ENCODE measurements around the gene IQGAP3.
A peak's percentile ranks its signal among the peaks of the same experiment; 100 is the strongest.
"Not testable (repeated sequence)": the region's sequence is repeated elsewhere in the genome, so short reads cannot be mapped to it uniquely, and the experiment has no call there.

IQGAP3 gene

DNA sequence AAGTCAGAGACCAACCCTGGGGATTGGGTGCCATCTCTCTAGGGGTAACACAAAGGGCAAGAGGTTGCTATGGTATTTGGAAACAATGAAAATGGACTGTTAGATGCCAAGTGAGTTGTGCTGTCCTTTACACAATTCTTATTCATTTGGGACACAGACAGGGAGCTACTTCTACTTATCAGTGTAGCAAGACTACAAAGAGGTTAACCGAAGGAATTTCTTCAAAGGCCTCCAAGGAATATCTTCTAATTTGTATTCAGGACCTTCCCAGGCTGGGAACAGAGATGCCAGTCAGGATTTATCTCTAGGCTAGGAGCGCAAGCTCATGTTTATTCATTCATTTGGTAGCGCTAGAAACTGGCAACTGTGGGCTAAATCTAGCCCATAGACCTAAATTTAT lies 21.8 kb upstream of the IQGAP3 start:
- DNase-seq (ENCODE audit: low spot score): no peak

DNA sequence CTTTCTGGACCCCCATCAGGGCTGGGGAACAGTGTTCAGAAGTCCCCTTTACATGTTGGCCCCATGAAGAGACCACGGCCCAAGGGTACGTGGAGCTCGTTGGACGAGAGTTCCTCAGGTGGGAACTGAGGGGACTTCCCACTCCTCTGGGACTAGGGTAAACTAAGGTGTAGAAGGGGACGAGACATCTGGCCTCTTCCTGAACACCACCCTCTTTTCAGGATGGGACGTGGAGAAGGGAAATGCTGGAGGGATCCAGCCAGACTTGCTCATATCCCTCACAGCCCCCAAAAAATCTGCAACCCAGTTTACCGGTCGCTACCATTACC lies 21.3 kb upstream of the IQGAP3 start:
- no peak for DNase-seq (ENCODE audit: low spot score)

DNA sequence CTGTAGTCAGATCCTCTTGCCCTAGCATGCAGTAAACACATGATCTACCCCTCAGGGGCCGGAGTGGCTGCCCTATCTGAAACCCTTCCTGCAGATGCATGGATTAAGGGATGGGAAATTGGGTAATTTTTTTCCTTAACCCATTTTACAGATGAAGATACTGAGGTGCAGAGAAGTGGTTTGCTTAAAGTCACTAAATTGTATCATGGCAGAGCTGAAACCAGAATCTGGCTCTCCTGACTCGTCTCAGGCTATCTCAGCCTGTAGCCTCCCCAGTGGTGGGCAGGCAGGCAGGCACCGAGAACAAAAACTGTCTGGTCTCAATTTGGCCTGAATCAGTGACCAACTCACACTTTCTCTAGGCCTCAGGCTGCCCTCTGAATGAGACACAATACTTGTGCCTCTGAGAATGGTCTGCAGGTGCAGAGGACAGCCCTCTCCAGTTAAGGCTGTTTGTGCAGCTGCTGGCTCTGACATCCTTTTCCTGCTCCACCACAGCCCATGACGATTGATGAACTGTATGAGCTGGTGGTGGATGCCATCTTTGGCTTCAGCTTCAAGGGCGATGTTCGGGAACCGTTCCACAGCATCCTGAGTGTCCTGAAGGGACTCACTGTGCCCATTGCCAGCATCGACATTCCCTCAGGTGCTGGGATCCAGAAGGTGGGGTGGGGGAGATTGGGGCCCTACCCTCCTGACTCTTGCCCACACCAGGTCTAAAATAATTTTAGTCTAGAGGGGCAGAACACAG lies 20.7 kb upstream of the IQGAP3 start:
- DNase-seq (ENCODE audit: low spot score): no peak

DNA sequence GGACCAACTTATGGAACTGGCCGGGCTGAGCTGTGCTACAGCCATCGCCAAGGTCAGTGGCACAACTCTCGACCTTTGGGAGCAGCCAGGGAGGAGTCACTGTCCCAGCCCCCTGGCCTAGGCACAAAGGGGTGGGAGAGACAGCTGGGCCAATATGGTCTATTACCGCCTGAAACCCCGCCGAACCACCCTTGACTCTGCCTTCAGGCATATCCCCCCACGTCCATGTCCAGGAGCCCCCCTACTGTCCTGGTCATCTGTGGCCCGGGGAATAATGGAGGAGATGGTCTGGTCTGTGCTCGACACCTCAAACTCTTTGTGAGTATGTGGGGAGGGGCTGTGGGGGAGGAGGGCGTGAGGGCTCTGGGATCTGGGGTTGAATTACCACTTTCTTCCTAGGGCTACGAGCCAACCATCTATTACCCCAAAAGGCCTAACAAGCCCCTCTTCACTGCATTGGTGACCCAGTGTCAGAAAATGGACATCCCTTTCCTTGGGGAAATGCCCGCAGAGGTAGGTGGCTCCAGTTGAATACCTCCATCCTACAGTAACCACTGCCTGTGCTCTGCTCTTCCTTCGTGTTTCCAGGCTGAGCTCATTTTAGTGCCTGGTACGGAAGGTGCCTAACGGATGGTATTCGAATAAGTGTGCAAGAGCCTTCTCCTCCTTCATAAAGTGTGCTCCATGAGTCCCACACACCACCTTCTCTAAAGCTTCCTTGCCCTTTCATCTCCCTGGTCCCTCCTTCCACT lies 20.0 kb upstream of the IQGAP3 start:
- DNase-seq (ENCODE audit: low spot score): no peak

DNA sequence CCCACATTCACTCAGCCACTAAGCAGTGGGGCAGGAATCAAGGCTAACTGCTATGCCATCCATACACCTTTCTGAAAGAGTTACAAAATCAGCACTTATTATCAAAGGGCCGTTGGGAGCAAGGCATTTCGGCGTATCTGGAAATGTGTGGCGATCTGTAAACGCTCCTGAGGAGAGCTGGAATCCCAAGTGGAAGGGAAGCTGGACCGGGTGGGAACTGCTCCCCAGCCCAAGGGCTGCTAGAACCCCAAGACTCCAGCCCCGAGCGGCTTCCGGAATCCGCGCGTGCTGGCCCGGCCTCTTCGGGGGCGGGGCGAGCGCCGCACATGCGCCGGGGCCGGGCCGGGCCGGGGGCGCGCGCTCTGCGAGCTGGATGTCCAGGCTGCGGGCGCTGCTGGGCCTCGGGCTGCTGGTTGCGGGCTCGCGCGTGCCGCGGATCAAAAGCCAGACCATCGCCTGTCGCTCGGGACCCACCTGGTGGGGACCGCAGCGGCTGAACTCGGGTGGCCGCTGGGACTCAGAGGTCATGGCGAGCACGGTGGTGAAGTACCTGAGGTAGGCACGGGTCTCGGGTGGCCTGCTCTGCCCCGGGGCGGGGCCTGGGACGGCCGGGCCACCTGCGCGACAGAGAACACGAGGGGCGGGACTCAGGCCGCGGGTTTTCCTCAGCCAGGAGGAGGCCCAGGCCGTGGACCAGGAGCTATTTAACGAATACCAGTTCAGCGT lies 19.2 kb upstream of the IQGAP3 start, which contains the start of gene NAXE:
NAXE (plus strand) TSS at position 345 of the 726 bp plus-strand sequence; CDS start at position 374, 29 bp downstream.
- DNase-seq (ENCODE audit: low spot score): peak; percentile 90

DNA sequence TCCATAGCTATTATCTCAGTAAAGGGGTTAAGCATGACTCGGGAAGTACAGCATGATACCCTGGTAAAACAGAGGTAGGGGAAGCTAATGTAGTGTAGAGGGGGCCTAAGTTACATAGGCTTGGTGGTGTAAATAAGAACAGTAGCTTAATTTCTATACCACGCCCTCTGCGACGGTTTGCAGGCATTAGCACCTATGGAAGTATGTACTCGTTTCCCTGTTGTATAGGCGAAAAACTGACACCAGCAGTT lies 18.7 kb upstream of the IQGAP3 start:
- no peak for DNase-seq (ENCODE audit: low spot score)

DNA sequence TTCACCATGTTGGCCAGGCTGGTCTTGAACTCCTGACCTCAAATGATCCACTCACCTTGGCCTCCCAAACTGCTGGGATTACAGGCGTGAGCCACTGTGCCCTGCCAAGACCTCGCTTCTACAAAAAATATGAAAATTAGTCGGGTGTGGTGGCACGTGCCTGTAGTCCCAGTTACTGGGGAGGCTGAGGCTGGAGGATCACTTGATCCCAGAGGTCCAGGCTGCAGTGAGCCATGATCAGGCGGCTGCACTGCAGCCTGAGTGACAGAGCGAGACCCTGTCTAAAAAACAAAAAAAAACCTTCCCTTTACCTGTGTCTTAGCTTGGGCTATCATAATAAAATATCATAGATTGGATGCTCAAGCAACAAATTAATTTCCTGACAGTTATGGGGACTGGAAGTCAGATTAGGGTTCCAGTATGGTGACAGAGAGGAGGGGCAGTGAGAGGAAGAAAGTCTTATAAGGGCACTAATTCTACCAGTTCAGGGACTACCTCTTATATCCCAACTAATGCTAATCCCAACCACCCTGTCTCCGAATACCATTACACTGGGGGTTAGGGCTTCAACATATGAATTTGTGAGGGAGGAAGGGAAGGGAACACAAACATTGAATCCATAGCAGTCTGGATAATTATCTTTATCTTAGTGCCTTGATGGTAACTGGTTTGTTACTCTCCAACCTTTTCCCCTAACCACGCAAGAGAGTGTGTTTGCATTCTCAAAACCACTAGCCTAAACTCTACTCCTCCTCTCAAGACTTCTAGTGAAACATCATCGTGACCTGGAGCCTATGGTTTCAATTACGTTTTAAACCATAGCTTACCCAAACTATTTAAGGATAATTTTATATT lies 18.2 kb upstream of the IQGAP3 start:
- no peak for DNase-seq (ENCODE audit: low spot score)

DNA sequence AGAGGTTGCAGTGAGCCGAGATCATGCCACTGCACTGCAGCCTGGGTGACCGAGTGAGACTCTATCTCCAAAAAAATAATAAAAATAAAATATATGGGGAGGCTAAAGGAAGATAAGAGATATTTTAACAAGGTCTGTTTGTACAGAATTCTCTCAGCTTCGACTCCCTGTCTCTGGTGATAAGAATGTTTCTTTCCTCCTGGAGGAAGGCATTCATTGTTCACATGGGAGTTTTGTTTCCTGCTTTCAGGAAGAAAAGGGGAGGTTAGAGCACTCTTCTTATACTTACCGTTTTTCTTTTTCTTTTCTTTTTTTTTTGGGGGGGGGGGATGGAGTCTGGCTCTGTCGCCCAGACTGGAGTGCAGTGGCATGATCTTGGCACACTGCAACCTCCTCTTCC lies 17.2 kb upstream of the IQGAP3 start:
- no peak for DNase-seq (ENCODE audit: low spot score)

DNA sequence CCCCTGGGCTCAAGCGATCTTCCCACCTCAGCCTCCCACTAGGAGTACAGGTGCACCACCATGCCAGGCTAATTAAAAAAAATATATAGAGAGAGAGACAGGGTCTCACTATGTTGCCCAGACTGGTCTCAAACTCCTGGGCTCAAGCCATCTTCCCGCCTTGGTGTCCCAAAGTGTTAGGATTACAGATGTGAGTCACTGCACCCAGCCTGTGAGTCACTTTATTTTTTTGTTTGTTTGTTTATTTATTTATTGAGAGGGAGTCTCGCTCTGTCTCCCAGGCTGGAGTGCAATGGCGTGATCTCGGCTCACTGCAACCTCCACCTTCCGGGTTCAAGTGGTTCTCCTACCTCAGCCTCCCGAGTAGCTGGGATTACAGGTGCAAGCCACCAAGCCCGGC lies 15.6 kb upstream of the IQGAP3 start:
- not testable (repeated sequence) for DNase-seq (ENCODE audit: low spot score)

DNA sequence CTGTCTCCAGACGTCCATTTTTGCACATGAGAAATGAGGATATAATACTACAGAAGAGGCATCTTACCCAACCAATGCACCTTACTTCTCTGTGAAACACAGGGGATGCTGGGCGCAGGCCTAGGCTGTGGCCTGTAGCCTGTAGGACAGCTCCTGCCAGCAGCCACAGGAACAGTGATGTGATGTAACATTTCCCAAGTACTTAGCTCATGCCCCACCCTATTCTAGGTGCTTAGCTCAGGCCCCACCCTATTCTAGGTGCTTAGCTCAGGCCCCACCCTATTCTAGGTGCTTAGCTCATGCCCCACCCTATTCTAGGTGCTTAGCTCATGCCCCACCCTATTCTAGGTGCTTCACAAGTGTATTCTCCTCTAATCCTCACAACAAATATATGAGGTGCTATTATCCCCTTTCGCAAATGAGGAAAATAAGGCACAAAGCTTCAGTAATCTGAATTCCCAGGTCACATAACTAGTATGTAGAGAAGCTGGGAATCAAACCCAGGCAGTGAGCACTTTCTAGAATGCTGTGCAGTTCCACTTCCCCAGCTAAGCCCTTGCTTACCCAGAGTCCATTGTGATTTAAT lies 14.6 kb upstream of the IQGAP3 start:
- DNase-seq (ENCODE audit: low spot score): no peak

DNA sequence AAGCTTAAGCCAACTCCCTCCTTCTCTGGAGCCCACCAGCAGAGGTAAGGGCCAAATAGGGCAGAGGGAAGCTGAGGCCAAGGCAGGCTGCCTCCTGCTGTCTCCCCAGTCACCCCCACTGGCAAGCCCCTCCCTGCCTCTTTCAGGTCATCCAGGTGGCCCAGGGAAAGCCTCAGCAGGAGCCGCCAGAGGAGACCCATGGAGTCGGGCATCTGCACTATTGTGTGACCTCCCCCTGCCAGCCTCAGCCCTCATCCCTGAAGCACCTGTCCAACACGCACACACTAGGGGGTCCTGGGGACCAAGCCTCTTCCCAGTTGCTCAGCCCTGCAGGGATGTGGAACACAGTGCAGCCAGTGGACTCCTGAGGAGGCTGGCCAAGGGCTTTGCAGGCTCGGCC lies 14.0 kb upstream of the IQGAP3 start:
- DNase-seq (ENCODE audit: low spot score): no peak

DNA sequence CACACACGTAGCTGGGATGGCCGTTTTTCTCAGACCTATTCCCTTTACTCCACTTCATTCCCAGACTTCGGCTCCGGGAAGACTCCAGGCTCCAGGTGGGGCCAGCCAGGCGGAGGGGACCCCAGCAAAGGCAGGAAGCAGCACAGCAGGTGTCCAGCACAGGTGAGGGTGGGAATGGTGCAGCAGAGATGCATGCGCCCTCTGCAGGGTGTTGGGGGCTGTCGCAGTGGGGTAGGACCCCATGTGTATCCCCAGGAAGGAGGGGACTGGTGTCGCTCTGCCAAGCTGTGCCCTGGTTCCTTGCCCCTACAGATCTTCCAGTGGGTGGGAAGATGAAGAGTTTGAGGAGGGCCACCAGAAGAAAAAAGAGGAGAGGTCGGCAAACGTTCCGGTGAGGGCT lies 12.4 kb upstream of the IQGAP3 start:
- DNase-seq (ENCODE audit: low spot score): no peak

DNA sequence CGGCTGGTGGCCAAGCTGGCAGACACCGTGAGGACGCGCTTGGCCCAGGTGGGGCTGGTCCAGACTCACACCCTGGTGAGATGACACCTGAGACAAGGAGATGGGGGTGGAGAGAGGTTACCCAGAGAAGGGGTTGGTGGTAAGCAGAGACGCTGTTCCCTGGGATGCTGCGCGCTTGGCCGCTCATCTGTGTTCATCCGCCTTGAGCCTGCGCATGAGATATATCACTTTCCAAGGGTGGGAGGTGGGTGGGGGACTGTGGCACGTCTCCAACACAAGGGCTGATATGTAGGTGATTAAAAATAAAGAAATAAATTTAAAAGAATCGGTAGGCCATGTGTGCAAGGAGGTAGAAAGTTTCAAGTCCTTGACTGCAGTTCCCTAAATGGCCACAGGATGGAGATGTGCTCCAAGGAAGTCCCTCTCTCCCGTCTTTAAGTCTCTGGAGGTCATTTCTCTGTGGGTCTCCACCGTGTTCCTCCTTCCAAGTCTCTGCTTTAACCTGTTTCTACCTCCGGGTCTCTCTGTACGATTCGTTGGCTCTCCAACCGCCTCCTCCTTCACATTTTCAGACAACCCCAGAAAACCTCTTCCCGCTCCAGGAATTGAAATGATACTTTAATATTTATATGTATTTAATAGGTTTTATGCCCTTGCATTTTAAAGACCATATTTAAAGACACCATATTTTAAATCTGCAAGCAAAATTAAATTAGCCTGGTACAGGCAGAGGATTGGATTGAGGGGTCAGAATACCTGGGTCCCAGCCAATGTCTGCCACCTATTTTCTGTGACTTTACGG lies 11.7 kb upstream of the IQGAP3 start:
- DNase-seq (ENCODE audit: low spot score): no peak

DNA sequence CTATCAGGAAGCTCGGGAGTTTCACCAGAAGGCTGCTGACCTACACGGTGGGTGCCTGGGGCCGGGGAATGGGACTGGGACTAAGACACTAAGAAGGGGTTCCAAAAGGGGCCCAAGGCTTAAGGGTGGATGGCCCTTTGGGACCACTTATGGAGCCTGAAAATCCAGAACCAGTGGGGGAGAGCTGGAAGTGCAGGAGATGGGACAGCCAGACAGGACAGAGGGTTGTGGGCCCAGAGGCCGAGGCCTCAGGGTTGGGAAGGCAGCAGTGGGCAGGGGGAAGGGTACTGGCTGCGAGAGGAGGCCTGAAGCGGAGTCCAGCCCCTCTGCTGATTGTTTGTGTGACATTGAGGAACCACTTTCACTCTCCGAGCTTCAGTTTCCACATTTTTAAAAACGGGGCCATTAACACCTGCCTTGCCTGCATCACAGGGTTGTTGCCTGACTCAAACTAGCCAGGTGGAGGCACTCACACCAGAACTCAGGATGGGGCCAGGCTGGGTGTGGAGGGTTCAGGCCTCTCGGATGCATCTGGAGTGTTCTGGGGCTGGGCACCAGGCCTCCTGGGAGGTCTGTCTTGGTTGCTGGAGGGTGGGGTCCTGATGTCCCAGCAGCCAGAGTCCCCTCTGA lies 10.1 kb upstream of the IQGAP3 start:
- no peak for DNase-seq (ENCODE audit: low spot score)

DNA sequence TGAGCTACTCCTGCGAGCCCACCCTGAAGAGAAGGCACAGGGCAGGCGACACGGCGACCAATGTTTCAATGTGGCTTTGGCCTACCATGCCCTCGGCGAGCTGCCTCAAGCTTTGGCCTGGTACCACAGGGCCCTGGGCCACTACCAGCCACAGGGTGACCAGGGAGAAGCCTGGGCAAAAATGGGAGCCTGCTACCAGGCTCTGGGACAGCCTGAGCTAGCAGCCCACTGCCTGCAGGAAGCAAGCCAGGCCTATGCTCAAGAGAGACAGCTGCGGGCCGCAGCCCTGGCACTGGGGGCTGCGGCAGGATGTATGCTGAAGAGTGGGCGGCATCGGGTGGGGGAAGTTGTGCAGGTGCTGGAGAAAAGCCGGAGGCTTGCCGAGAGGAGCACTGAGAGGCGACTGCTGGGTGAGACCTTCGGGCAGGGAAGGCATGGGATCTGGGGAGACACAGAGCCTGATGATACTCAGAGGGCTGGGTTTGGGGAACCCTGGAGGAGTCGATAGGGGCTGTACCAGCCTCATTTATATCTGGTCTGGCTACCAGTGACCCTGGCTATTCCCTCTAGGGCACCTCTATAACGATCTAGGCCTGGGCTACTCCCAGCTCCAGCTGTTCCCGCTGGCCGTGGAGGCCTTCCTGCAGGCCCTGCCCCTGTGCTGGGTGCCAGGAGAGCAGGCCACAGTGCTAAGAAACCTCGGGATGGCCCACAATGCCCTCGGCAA lies 9.5 kb upstream of the IQGAP3 start:
- no peak for DNase-seq (ENCODE audit: low spot score)

DNA sequence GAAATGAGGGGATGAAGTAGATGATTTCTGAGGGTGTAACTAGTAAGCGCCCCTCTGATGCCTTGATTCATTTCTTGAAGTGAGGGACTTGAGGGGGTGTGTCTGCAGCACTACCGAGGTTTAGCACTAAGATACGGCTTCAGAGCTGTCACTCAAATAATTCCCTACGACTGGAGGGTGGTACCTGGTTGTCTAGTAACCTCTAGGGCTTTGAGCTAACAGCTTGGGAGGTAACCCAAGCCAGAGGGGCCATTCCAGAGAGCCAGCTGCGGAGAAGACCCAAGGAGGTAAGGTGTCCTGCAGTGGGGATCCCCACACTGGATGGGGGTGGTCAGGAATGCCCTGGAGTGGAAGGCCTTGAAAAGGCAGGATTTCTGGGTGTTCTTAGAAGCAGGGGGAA lies 7.1 kb upstream of the IQGAP3 start, which contains the start of gene TTC24:
TTC24 (plus strand) TSS at position 252 of the 400 bp plus-strand sequence. CDS start 1,642 bp downstream, outside the sequence.
- DNase-seq (ENCODE audit: low spot score): no peak

DNA sequence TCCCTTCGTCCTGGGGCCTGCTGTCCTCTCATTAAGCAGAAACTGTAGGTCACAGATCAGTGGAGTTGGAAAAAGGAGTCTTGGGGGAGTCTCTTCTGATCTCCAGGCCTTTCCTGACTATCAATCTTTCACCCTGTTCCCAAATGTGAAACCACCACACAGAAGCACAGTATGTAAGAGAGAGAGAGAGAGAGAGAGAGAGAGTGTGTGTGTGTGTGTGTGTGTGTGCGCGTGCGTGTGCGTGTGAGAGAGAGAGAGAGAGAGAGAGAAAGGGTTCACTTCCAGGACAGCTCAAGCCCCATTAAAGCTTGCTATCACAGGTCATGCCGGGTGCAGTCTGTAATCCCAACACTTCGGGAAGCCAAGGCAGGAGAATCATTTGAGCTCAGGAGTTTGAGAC lies 5.7 kb upstream of the IQGAP3 start:
- DNase-seq (ENCODE audit: low spot score): no peak

DNA sequence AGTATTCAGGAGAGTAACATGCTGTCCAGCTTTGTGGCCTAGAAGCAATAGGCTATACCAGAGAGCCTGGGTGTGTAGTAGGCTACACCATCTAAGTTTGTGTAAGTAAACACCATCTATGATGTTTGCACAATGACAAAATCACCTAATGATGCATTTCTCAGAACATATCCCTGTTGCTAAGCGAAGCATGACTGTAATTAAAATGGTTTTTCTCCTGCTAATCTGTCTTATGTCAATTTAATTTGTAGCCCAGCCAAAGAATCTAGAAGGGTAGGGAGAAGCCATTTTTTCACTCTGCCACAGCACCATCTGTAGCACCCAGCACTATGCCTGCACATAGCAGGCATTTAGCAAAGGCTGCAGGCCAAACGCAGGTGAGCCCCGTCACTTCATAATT lies 5.2 kb upstream of the IQGAP3 start:
- DNase-seq (ENCODE audit: low spot score): no peak

DNA sequence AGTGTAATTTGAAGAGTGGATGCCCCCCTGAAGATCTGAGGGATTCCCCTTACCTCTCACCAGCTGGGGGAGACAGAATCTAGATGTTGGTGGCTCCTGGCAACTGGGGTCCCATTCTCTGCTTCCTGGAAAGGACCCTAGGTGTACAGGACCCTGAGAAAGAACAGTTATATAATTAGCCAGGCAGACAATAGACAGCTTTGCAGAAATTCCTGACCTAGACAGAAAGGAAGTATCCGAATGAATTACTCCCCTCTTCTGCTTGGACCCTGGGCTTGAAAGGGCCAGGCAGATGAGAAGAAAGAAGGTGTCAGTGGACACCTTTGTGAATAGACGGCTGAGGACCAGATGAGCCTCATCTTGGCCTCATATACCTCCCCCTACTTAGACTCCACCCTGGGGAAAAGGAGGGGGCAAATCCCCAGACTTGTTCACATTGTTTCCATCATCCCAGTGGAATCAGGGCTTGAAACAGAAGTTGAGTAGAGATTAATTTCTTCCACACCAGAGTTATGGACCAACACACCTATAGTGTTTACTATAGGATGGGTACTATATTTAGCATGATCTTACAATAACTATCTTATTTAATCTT lies 1.8 kb upstream of the IQGAP3 start:
- no peak for DNase-seq (ENCODE audit: low spot score)

DNA sequence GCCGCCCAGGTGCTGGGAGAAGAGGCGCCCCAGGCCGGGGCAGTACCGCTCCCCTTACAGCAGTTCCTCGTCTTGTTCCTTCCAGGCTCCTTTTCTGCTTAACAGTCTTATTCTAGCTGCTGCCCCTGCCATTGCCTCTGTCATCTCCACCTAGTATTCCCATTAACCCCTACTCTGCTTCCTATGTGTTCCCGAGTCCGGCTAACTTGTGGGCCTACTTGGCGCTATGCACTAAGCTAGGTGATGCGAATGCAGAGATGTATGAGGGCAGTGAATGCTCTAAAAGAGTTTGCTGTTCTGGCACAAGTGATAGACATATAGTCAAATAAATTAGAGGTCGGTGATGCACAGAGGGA lies 276 bp upstream of the IQGAP3 start:
- no peak for DNase-seq (ENCODE audit: low spot score)

Measured in left forelimb (tissue), 1 donor.